HL-60 (cell line): ENCODE results near the gene TOX3.

ENCODE experiments used
- SPI1 ChIP-seq: IDR thresholded peaks from 2 replicates; pipeline ENCODE4 v1.6.1; 2012; ENCODE audit warnings: low read depth, mild to moderate bottlenecking, borderline replicate concordance
- TF ChIP-seq, protein P1 (sequence below): IDR thresholded peaks from one replicate; pipeline ENCODE4 v1.5.1; 2011; ENCODE audit warnings: low read length, control low read depth, inconsistent platforms; ENCODE audit not compliant: insufficient read depth
- TF ChIP-seq, protein P2 (sequence below): IDR thresholded peaks from 2 replicates; pipeline ENCODE4 v1.6.1; 2012; ENCODE audit warnings: low read depth; ENCODE audit not compliant: insufficient replicate concordance

DNA sequence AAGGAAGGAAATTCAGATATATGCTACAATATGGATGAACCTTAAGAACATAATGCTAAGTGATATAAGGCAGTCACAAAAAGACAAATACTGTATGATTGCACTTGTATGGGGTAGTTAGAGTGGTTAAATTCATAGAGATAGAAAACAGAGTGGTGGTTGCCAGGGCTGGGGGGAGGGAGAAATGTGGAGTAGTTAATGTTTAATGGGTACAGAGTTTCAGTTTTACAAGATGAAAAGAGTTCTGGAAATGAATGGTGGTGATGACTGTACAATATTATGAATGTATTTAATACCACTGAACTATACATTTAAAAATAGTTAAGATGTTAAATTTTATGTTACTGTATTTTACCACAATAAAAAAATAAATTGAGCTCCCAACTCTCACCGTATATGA lies 157.9 kb downstream of the TOX3 start:
- TF ChIP-seq, protein P1, sequence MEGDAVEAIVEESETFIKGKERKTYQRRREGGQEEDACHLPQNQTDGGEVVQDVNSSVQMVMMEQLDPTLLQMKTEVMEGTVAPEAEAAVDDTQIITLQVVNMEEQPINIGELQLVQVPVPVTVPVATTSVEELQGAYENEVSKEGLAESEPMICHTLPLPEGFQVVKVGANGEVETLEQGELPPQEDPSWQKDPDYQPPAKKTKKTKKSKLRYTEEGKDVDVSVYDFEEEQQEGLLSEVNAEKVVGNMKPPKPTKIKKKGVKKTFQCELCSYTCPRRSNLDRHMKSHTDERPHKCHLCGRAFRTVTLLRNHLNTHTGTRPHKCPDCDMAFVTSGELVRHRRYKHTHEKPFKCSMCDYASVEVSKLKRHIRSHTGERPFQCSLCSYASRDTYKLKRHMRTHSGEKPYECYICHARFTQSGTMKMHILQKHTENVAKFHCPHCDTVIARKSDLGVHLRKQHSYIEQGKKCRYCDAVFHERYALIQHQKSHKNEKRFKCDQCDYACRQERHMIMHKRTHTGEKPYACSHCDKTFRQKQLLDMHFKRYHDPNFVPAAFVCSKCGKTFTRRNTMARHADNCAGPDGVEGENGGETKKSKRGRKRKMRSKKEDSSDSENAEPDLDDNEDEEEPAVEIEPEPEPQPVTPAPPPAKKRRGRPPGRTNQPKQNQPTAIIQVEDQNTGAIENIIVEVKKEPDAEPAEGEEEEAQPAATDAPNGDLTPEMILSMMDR = no peak
- TF ChIP-seq SPI1 = no peak
- TF ChIP-seq, protein P2, sequence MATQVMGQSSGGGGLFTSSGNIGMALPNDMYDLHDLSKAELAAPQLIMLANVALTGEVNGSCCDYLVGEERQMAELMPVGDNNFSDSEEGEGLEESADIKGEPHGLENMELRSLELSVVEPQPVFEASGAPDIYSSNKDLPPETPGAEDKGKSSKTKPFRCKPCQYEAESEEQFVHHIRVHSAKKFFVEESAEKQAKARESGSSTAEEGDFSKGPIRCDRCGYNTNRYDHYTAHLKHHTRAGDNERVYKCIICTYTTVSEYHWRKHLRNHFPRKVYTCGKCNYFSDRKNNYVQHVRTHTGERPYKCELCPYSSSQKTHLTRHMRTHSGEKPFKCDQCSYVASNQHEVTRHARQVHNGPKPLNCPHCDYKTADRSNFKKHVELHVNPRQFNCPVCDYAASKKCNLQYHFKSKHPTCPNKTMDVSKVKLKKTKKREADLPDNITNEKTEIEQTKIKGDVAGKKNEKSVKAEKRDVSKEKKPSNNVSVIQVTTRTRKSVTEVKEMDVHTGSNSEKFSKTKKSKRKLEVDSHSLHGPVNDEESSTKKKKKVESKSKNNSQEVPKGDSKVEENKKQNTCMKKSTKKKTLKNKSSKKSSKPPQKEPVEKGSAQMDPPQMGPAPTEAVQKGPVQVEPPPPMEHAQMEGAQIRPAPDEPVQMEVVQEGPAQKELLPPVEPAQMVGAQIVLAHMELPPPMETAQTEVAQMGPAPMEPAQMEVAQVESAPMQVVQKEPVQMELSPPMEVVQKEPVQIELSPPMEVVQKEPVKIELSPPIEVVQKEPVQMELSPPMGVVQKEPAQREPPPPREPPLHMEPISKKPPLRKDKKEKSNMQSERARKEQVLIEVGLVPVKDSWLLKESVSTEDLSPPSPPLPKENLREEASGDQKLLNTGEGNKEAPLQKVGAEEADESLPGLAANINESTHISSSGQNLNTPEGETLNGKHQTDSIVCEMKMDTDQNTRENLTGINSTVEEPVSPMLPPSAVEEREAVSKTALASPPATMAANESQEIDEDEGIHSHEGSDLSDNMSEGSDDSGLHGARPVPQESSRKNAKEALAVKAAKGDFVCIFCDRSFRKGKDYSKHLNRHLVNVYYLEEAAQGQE = no peak
